ENCODE data around the gene PLEKHO2.

Gene PLEKHO2

DNA sequence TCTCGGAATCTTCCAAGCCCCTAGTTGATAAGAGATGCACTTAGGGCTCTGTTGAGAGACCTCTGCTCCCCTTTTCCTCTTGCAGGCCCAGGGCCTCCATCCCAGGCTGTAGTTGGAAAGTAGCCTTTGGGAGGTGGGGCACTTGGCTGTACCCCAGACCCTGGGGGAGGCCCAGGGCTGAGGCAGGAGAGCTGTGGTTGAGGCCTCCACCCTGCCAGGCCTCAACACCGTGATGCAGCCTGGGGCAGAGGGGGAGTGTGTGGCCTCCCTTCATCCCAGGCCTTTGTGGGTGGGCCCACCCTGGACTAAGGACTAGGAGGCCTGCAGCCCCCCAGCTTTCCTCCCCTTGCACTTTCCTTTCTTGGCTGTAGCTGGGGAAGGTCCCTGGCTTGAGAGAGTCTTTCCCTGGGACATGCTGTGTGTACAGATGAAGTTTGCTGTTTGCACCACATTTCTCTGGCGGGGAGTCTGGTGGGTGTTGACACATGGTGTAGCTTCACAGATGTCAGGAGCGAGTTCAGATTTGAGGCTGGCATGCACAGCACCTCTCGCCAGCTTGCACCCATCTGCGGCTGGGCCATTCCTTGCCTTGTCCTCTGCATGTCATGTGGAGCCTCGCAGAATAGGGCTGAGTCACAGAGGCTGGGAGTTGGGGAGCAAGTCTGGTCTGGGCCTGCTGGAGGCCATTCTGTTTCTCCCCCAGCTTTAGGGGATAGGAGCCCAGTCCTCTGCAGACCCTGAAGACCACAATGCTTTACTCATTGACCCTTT lies 13.7 kb downstream of the PLEKHO2 start:
- TF ChIP-seq POLR2AphosphoS5 (IDR thresholded peaks at IDR 0.05; ENCODE audit: low read depth, low read length) (no peak), PAX5 (IDR thresholded peaks at IDR 0.05; ENCODE audit: insufficient read depth, low read length, severe bottlenecking) (no peak), POU2F2 (IDR thresholded peaks at IDR 0.05; ENCODE audit: low read depth, low read length) (no peak), POLR2A (IDR thresholded peaks at IDR 0.05; ENCODE audit: low read depth, low read length) (no peak), TAF1 (IDR thresholded peaks at IDR 0.05; ENCODE audit: low read depth, low read length) (no peak)
- no peak for FAIRE-seq

DNA sequence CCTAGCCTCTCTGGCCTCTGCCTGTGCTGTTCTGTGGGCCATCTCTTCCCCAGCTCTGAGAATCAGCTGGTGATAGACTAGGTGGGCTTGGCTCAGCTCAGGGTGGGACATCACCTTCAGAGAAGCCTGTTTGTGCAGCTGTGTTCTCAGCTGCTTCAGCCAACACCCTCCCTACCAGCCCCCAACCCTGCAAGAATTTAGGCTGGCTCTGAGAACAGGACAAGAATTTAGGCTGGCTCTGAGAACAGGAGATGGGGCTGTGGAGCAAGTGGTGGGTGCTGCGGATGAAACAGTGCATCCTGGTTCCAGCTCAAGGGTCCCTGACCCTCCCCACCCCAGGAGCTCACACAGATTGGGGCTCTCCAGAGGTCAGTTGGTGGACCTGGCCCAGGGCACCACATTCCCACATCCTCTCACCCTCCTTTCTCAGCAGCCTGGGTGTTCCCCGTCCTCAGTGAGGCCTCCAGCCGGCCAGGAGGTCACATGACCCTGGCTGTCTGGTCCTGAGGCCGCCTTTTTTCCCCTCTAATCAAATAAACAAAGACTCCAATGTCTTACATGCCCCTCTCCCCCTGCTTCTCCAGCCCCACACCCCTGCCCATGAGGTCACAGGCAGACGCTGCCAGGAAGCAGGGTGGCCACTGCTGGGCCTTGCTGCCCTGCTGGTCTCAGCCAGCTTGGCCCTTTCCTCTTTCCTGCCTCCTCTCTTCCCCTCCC lies 14.9 kb downstream of the PLEKHO2 start:
- no peak for DNase-seq (ENCODE audit: insufficient read length, low spot score)
- FAIRE-seq, result no peak
- TF ChIP-seq POLR2AphosphoS5 (IDR thresholded peaks at IDR 0.05; ENCODE audit: low read depth, low read length), result no peak
- TF ChIP-seq SPI1 (IDR thresholded peaks at IDR 0.05; ENCODE audit: low read depth, low read length), result no peak
- no peak for TF ChIP-seq TAF1 (IDR thresholded peaks at IDR 0.05; ENCODE audit: low read depth, low read length)
- no peak for TF ChIP-seq PAX5 (IDR thresholded peaks at IDR 0.05; ENCODE audit: insufficient read depth, low read length, severe bottlenecking)
- TF ChIP-seq POLR2A (IDR thresholded peaks at IDR 0.05; ENCODE audit: low read depth, low read length), result no peak
- no peak for TF ChIP-seq POU2F2 (IDR thresholded peaks at IDR 0.05; ENCODE audit: low read depth, low read length)

More for the DNA sequence above, 13.7 kb downstream of the PLEKHO2 start:
- DNase-seq (ENCODE audit: insufficient read length, low spot score), result no peak

DNA sequence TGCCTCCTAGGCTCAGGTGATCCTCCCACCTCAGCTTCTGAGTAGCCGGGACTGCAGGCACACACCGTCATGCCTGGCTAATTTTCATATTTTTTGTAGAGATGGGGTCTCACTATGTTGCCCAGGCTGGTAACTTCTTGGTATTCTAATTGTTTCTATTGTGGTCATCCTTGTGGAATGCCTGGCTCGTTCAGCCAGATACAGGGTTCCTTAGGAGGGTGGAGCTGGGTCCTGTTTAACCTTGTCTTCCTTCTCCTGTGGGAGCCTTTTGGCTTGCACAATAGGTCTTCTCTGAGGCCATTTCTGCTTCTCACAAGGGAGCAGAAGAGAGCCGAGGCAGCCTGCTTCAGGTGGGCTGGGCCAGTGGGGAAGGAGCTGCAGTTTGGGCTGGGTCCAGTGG lies 15.7 kb downstream of the PLEKHO2 start:
- FAIRE-seq (no peak), DNase-seq (ENCODE audit: insufficient read length, low spot score) (no peak)
- TF ChIP-seq POLR2A (IDR thresholded peaks at IDR 0.05; ENCODE audit: low read depth, low read length) (no peak), SPI1 (IDR thresholded peaks at IDR 0.05; ENCODE audit: low read depth, low read length) (no peak), PAX5 (IDR thresholded peaks at IDR 0.05; ENCODE audit: insufficient read depth, low read length, severe bottlenecking) (no peak), TAF1 (IDR thresholded peaks at IDR 0.05; ENCODE audit: low read depth, low read length) (no peak), POU2F2 (IDR thresholded peaks at IDR 0.05; ENCODE audit: low read depth, low read length) (no peak), POLR2AphosphoS5 (IDR thresholded peaks at IDR 0.05; ENCODE audit: low read depth, low read length) (no peak)

DNA sequence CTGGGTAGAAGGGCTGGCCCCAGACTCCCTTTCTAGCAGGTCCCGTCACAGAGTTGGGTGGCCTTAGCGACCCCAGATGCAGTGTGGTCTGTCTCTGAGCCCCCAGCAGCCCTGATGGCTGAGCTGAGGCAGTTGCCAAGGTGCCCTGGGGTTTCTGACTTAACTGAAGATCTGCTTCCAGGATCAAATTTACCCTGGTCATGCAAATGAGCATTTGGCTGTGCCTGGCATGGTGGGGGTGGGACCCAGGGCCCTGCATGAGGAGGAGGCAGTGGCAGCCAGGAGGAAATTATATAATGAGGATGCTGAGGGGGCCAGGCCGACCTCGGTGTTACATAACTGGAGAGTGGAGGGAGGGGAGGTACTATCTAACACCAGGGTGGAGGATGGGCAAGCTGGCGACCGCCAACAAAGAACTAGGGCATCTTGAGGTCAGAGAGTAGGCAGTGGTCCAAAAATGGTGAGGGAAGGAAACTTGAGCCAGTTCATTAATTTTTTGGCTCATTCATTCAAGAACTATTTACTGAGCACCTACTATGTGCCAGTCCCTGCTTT lies 16.4 kb downstream of the PLEKHO2 start:
- FAIRE-seq, result no peak
- TF ChIP-seq POLR2AphosphoS5 (IDR thresholded peaks at IDR 0.05; ENCODE audit: low read depth, low read length) (no peak), TAF1 (IDR thresholded peaks at IDR 0.05; ENCODE audit: low read depth, low read length) (no peak), PAX5 (IDR thresholded peaks at IDR 0.05; ENCODE audit: insufficient read depth, low read length, severe bottlenecking) (no peak), POLR2A (IDR thresholded peaks at IDR 0.05; ENCODE audit: low read depth, low read length) (no peak), SPI1 (IDR thresholded peaks at IDR 0.05; ENCODE audit: low read depth, low read length) (no peak), POU2F2 (IDR thresholded peaks at IDR 0.05; ENCODE audit: low read depth, low read length) (no peak)

DNA sequence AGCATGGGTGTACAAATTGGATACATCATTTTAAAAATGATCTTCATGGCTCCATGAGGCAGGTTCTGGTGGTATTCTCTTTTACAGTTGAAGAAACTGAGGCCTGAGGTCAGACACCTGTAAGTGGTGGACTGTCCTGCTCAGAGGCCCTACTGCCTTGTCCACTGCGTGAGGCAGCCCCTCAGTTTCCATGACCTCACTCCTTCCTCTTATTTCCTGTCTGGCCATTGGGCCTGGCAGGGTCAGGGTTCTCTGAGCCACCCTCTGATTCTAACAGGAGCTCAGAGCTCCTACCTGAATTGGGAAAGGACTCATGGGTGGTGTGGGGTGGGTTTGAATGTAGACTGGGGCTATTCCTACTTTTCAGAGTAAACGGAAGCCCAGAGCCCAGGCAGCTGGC lies 17.5 kb downstream of the PLEKHO2 start:
- DNase-seq (ENCODE audit: insufficient read length, low spot score) (no peak), FAIRE-seq (no peak)
- TF ChIP-seq PAX5 (IDR thresholded peaks at IDR 0.05; ENCODE audit: insufficient read depth, low read length, severe bottlenecking) (no peak), POU2F2 (IDR thresholded peaks at IDR 0.05; ENCODE audit: low read depth, low read length) (no peak), TAF1 (IDR thresholded peaks at IDR 0.05; ENCODE audit: low read depth, low read length) (no peak), SPI1 (IDR thresholded peaks at IDR 0.05; ENCODE audit: low read depth, low read length) (no peak), POLR2AphosphoS5 (IDR thresholded peaks at IDR 0.05; ENCODE audit: low read depth, low read length) (no peak), POLR2A (IDR thresholded peaks at IDR 0.05; ENCODE audit: low read depth, low read length) (no peak)

More for the DNA sequence above, 16.4 kb downstream of the PLEKHO2 start:
- no peak for DNase-seq (ENCODE audit: insufficient read length, low spot score)

DNA sequence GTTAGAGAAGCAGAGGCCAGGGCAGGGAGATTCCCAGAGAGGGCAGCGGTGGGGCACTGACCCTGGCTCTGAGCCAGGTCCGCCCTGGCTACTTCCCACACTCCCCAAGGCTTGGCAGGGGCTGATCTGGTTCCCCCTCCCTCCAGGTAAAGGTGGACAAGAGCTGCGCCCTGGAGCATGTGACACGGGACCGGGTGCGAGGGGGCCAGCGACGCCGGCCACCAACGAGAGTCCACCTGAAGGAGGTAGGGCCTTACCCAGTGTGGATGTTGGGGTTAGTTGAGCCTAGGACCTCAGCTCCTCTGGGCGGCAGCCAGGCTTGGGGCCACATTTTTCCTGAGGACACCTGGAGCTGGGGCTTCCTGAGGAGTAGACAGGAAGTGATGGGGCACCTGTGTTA lies 19.6 kb downstream of the PLEKHO2 start:
- FAIRE-seq, result no peak
- no peak for DNase-seq (ENCODE audit: insufficient read length, low spot score)
- TF ChIP-seq POU2F2 (IDR thresholded peaks at IDR 0.05; ENCODE audit: low read depth, low read length) (no peak), PAX5 (IDR thresholded peaks at IDR 0.05; ENCODE audit: insufficient read depth, low read length, severe bottlenecking) (no peak), POLR2AphosphoS5 (IDR thresholded peaks at IDR 0.05; ENCODE audit: low read depth, low read length) (no peak), TAF1 (IDR thresholded peaks at IDR 0.05; ENCODE audit: low read depth, low read length) (no peak), SPI1 (IDR thresholded peaks at IDR 0.05; ENCODE audit: low read depth, low read length) (no peak), POLR2A (IDR thresholded peaks at IDR 0.05; ENCODE audit: low read depth, low read length) (no peak)

DNA sequence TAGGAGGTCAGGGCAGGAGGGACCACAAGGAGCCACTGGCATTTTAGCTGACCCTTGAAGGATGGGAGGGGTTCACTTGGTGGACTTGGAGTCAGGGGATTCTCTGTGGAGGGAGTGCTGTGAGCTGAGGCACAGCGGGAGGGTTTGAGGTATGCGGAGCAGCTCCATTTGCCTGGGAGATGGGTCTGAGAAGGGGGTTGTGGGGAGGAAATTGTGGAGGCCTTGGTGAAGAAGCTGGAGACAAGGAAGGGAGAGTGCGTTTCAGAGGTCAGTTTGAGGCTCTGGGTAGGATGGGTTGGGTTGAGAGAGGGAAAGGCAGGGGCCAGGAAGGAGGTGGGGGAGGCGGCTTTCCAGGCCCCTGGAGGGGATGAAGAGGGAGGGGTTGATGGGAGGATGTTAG lies 20.2 kb downstream of the PLEKHO2 start:
- no peak for DNase-seq (ENCODE audit: insufficient read length, low spot score)
- no peak for FAIRE-seq
- TF ChIP-seq TAF1 (IDR thresholded peaks at IDR 0.05; ENCODE audit: low read depth, low read length), result no peak
- TF ChIP-seq POU2F2 (IDR thresholded peaks at IDR 0.05; ENCODE audit: low read depth, low read length), result no peak
- no peak for TF ChIP-seq SPI1 (IDR thresholded peaks at IDR 0.05; ENCODE audit: low read depth, low read length)
- TF ChIP-seq POLR2AphosphoS5 (IDR thresholded peaks at IDR 0.05; ENCODE audit: low read depth, low read length), result no peak
- no peak for TF ChIP-seq PAX5 (IDR thresholded peaks at IDR 0.05; ENCODE audit: insufficient read depth, low read length, severe bottlenecking)
- TF ChIP-seq POLR2A (IDR thresholded peaks at IDR 0.05; ENCODE audit: low read depth, low read length), result no peak

DNA sequence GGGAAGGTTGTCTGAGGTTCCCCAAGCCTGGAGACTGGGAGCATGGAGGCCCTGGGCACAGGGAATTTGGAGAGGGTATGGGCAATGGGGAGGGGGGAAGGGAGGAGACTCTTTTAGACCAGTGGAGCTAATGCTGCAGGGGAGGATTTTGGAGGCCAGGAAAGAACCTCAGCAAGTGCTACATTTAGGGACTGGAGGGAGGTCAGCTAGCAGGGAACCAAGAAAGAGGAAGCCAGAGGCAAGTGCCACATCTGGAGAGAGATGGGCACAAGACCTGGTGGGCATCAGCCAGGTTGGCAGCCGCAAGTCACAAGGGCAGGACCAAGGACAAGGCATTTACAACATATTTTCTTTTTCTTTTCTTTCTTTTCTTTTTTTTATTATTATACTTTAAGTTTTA lies 20.7 kb downstream of the PLEKHO2 start:
- DNase-seq (ENCODE audit: insufficient read length, low spot score) (no peak), FAIRE-seq (no peak)
- TF ChIP-seq PAX5 (IDR thresholded peaks at IDR 0.05; ENCODE audit: insufficient read depth, low read length, severe bottlenecking) (no peak), SPI1 (IDR thresholded peaks at IDR 0.05; ENCODE audit: low read depth, low read length) (0 out of 2 replicates have a peak, but pooled peaks have one; percentile 13)

DNA sequence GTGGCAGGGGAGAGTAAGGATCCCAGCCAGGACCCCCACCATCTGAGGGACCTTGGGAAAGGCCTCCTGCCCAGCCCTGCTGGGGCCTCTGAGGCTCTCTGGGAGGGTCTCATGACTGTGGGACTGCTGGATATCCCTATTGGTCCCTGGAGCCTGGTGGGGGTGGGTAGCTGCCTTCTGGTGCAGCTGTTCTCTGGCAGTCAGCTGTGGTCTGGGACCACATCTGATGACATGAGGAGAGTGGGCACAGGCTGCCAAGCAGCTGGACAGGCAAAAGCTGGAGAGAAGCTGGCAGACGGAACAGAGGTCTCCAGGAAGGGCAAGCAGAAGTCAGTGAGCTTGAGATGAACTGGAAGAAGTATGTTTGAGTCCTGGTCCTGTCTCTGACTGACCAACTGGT lies 22.4 kb downstream of the PLEKHO2 start:
- no peak for TF ChIP-seq PAX5 (IDR thresholded peaks at IDR 0.05; ENCODE audit: insufficient read depth, low read length, severe bottlenecking)
- no peak for TF ChIP-seq POLR2A (IDR thresholded peaks at IDR 0.05; ENCODE audit: low read depth, low read length)
- TF ChIP-seq POU2F2 (IDR thresholded peaks at IDR 0.05; ENCODE audit: low read depth, low read length), result no peak
- TF ChIP-seq TAF1 (IDR thresholded peaks at IDR 0.05; ENCODE audit: low read depth, low read length), result no peak
- TF ChIP-seq SPI1 (IDR thresholded peaks at IDR 0.05; ENCODE audit: low read depth, low read length), result no peak
- no peak for TF ChIP-seq POLR2AphosphoS5 (IDR thresholded peaks at IDR 0.05; ENCODE audit: low read depth, low read length)
- no peak for FAIRE-seq
- no peak for DNase-seq (ENCODE audit: insufficient read length, low spot score)
